Neural progenitor cell (in vitro differentiated cells): ENCODE measurements around the gene SERINC4. TPM values are rescaled to one million over a fixed set of nuclear protein-coding genes. Genes with fewer than 3 reads are reported as not detected.
A peak's percentile ranks its signal among the peaks of the same experiment; 100 is the strongest.

Experiments
- DNase-seq: peaks from one replicate; pipeline ENCODE4 v3.0.0-alpha.2; 2016; ENCODE audit warnings: low spot score
- H2AFZ ChIP-seq: fragments of 200-600 bp; sonication (generic); replicated peaks from 2 replicates; pipeline ENCODE4 v1.6.1; 2016; ENCODE audit warnings: antibody characterized with exemption
- H3F3A ChIP-seq: fragments of 200-600 bp; sonication (generic); 2 replicates; pipeline ENCODE4 v1.6.1; 2016; ENCODE audit warnings: antibody characterized with exemption, low read depth
- H3K27ac ChIP-seq: fragments of 200-600 bp; sonication (generic); 2 replicates; pipeline ENCODE4 v1.5.1; 2016; ENCODE audit warnings: mild to moderate bottlenecking
- H3K27me3 ChIP-seq: fragments of 200-600 bp; sonication (generic); 2 replicates; pipeline ENCODE4 v1.6.1; 2016; ENCODE audit warnings: mild to moderate bottlenecking, moderate library complexity
- H3K36me3 ChIP-seq: fragments of 200-600 bp; sonication (generic); 2 replicates; pipeline ENCODE4 v1.5.1; 2016
- H3K4me1 ChIP-seq: fragments of 200-600 bp; sonication (generic); 2 replicates; pipeline ENCODE4 v1.6.1; 2016; ENCODE audit warnings: mixed run types
- H3K4me2 ChIP-seq: fragments of 200-600 bp; sonication (generic); 2 replicates; pipeline ENCODE4 v1.6.1; 2016
- H3K4me3 ChIP-seq: fragments of 200-600 bp; sonication (generic); 2 replicates; pipeline ENCODE4 v1.5.1; 2016
- H3K79me2 ChIP-seq: fragments of 200-600 bp; sonication (generic); 2 replicates; pipeline ENCODE4 v1.6.1; 2016; ENCODE audit warnings: low read depth
- H3K9ac ChIP-seq: fragments of 200-600 bp; sonication (generic); 2 replicates; pipeline ENCODE4 v1.6.1; 2016
- H3K9me3 ChIP-seq: fragments of 200-600 bp; sonication (generic); 2 replicates; pipeline ENCODE4 v1.5.1; 2016; ENCODE audit warnings: low read depth
- H4K20me1 ChIP-seq: fragments of 200-600 bp; sonication (generic); 2 replicates; pipeline ENCODE4 v1.6.1; 2016; ENCODE audit warnings: low read depth
- H3K27ac Mint-ChIP-seq: 3 replicates; pipeline ENCODE4 v1.8.0; 2021; ENCODE audit warnings: mixed read lengths
- H3K27me3 Mint-ChIP-seq: 2 replicates; pipeline ENCODE4 v1.8.0; 2022; ENCODE audit warnings: low read depth, mild to moderate bottlenecking, inconsistent platforms, moderate library complexity, mixed read lengths; ENCODE audit not compliant: insufficient read depth
- H3K36me3 Mint-ChIP-seq: 3 replicates; pipeline ENCODE4 v1.8.0; 2021; ENCODE audit warnings: mixed read lengths
- H3K4me1 Mint-ChIP-seq: 3 replicates; pipeline ENCODE4 v1.8.0; 2021; ENCODE audit warnings: mixed read lengths
- H3K4me3 Mint-ChIP-seq: 3 replicates; pipeline ENCODE4 v1.8.0; 2021; ENCODE audit warnings: mild to moderate bottlenecking, moderate library complexity, mixed read lengths
- H3K9me3 Mint-ChIP-seq: 3 replicates; pipeline ENCODE4 v1.8.0; 2020; ENCODE audit warnings: mixed read lengths
- EZH2 ChIP-seq: fragments of 200-600 bp; sonication (generic); IDR thresholded peaks from 2 replicates; pipeline ENCODE4 v1.6.1; 2017; ENCODE audit warnings: antibody characterized with exemption, mild to moderate bottlenecking, moderate library complexity
- EZH2phosphoT487 ChIP-seq: fragments of 200-600 bp; sonication (generic); IDR thresholded peaks from 2 replicates; pipeline ENCODE4 v1.6.1; 2017; ENCODE audit warnings: antibody characterized with exemption
- total RNA-seq: library from RNA; depleted of rRNA; stranded (reverse); fragments of >200 nt; gene quantifications from 2 replicates; pipeline ENCODE4 v1.2.3, GENCODE V29; 2015; ENCODE audit warnings: low replicate concordance
- TF ChIP-seq, protein P1 (sequence below): fragments of 200-600 bp; sonication (generic); IDR thresholded peaks from 2 replicates; pipeline ENCODE4 v1.5.1; 2017; ENCODE audit warnings: antibody characterized with exemption, mild to moderate bottlenecking

SERINC4 gene
- total RNA-seq, 1 donor from 2014 or later = not detected

DNA sequence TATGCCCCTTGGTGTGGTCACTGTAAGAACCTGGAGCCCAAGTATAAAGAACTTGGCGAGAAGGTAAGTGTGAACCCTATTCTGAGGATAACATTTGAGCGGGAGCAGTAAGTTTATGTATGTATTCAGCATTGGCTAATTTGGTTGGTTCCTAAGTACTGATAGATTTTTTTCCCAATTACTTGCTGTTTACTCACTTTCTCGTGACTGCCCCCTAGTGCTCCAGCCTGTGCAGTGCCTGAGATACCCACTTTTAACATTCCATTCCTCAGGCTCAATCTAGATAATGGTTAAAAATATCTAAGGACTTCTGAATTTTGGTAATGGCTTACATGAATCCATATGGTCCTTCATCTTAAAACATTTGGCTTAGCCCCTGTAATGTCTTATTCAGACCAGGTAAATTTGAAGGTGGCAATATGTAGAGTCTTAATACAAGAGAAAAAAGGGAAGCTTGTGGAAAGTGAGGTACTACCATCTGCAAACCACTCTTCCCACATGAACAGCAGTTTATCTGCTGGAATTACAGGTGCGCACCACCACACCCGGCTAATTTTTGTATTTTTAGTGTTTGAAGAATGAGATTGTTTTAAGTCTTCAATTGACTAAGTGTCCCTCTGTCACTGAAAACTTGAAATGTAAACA is 30.3 kb downstream of the SERINC4 start:
- Mint-ChIP-seq H3K4me3 (no peak overlapping the region), H3K36me3 (peaks cover 46% of the 10 kb centered on the region), H3K9me3 (no peaks in the 10 kb centered on the region), H3K27ac (no peak overlapping the region), H3K4me1 (no peaks in the 10 kb centered on the region), H3K27me3 (peaks cover under 1% of the 10 kb centered on the region)
- DNase-seq = peak; percentile 69
- Histone ChIP-seq H3K9ac (no peak overlapping the region), H3K36me3 (peaks cover 34% of the 10 kb centered on the region), H3K4me1 (no peaks in the 10 kb centered on the region), H3F3A (peaks cover 71% of the 10 kb centered on the region), H2AFZ (no peak overlapping the region), H4K20me1 (peaks cover 5% of the 10 kb centered on the region), H3K27me3 (no peaks in the 10 kb centered on the region), H3K4me2 (no peak overlapping the region), H3K27ac (no peak overlapping the region), H3K9me3 (no peaks in the 10 kb centered on the region), H3K79me2 (no peaks in the 10 kb centered on the region), H3K4me3 (no peak overlapping the region)
- TF ChIP-seq EZH2 = no peak
- TF ChIP-seq, protein P1, sequence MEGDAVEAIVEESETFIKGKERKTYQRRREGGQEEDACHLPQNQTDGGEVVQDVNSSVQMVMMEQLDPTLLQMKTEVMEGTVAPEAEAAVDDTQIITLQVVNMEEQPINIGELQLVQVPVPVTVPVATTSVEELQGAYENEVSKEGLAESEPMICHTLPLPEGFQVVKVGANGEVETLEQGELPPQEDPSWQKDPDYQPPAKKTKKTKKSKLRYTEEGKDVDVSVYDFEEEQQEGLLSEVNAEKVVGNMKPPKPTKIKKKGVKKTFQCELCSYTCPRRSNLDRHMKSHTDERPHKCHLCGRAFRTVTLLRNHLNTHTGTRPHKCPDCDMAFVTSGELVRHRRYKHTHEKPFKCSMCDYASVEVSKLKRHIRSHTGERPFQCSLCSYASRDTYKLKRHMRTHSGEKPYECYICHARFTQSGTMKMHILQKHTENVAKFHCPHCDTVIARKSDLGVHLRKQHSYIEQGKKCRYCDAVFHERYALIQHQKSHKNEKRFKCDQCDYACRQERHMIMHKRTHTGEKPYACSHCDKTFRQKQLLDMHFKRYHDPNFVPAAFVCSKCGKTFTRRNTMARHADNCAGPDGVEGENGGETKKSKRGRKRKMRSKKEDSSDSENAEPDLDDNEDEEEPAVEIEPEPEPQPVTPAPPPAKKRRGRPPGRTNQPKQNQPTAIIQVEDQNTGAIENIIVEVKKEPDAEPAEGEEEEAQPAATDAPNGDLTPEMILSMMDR = peak; percentile 87

GRCh38 chr15:43763819-43764446 is 36.1 kb downstream of the SERINC4 start:
- Mint-ChIP-seq H3K27ac (no peak overlapping the region), H3K4me3 (no peak overlapping the region), H3K27me3 (no peaks in the 10 kb centered on the region), H3K9me3 (no peaks in the 10 kb centered on the region), H3K4me1 (no peaks in the 10 kb centered on the region), H3K36me3 (peaks cover 48% of the 10 kb centered on the region)
- TF ChIP-seq EZH2phosphoT487 = no peak
- TF ChIP-seq, protein P1 = no peak
- no peak for TF ChIP-seq EZH2
- Histone ChIP-seq H3K27me3 (no peaks in the 10 kb centered on the region), H3K9ac (no peak overlapping the region), H2AFZ (no peak overlapping the region), H3K4me2 (no peak overlapping the region), H3F3A (peaks cover 34% of the 10 kb centered on the region), H4K20me1 (peaks cover 14% of the 10 kb centered on the region), H3K9me3 (no peaks in the 10 kb centered on the region), H3K4me1 (no peaks in the 10 kb centered on the region), H3K36me3 (peaks cover 5% of the 10 kb centered on the region), H3K4me3 (no peak overlapping the region), H3K79me2 (peaks cover 8% of the 10 kb centered on the region), H3K27ac (no peak overlapping the region)
- DNase-seq = no peak

GRCh38 chr15:43762824-43763223 is 37.2 kb downstream of the SERINC4 start:
- Histone ChIP-seq H3K9ac (no peak overlapping the region), H3F3A (peaks cover 23% of the 10 kb centered on the region), H2AFZ (no peak overlapping the region), H3K9me3 (no peaks in the 10 kb centered on the region), H3K4me2 (no peak overlapping the region), H3K4me1 (no peaks in the 10 kb centered on the region), H3K4me3 (no peak overlapping the region), H3K79me2 (peaks cover 8% of the 10 kb centered on the region), H3K36me3 (peaks cover 1% of the 10 kb centered on the region), H3K27me3 (no peaks in the 10 kb centered on the region), H4K20me1 (peaks cover 14% of the 10 kb centered on the region), H3K27ac (no peak overlapping the region)
- TF ChIP-seq, protein P1 = no peak
- TF ChIP-seq EZH2phosphoT487 (no peak), EZH2 (no peak)
- Mint-ChIP-seq H3K36me3 (peaks cover 40% of the 10 kb centered on the region), H3K27ac (no peak overlapping the region), H3K4me1 (no peaks in the 10 kb centered on the region), H3K27me3 (no peaks in the 10 kb centered on the region), H3K4me3 (no peak overlapping the region), H3K9me3 (no peaks in the 10 kb centered on the region)
- DNase-seq = no peak
